PC-9 (cell line): Measurements from ENCODE around the gene ALKBH5. TPM values are rescaled to one million over a fixed set of nuclear protein-coding genes. Genes with fewer than 3 reads are reported as not detected.

Experiments used
- BruUV-seq: library from RNA; stranded (reverse); fragments of 400-500 nt; replicated peaks from 2 replicates; lab custom pipeline; 2021; lab: Mats Ljungman, UMichigan
- CTCF ChIA-PET: fragments of 300-600 bp; sonication (Branson Sonifier 250); formaldehyde crosslinking; loops from one replicate; lab custom pipeline; 2022; ENCODE audit warnings: antibody characterized with exemption; lab: Charles Lee
- POLR2A ChIA-PET: fragments of 300-600 bp; sonication (Branson Sonifier 250); formaldehyde crosslinking; loops from one replicate; lab custom pipeline; 2022; ENCODE audit warnings: antibody characterized with exemption; ENCODE audit not compliant: unreplicated experiment; lab: Charles Lee
- DNase-seq, 2 experiments: peaks; one replicate each; pipeline versions ENCODE4 v3.0.0 to v3.0.0-alpha.2; 2015 to 2022; ENCODE audit warnings: mixed read lengths in 1 of 2
- H2AFZ ChIP-seq: fragments of 200-600 bp; sonication (generic); 2 replicates; pipeline ENCODE4 v1.8.1; 2017; ENCODE audit warnings: antibody characterized with exemption
- H3F3A ChIP-seq: fragments of 200-600 bp; sonication (generic); 2 replicates; pipeline ENCODE4 v1.8.1; 2017; ENCODE audit warnings: antibody characterized with exemption, mild to moderate bottlenecking, low read depth; ENCODE audit not compliant: insufficient read depth
- H3K27ac ChIP-seq: fragments of 200-600 bp; sonication (generic); 2 replicates; pipeline ENCODE4 v1.6.1; 2016; ENCODE audit warnings: mixed run types
- H3K27me3 ChIP-seq: fragments of 200-600 bp; sonication (generic); 2 replicates; pipeline ENCODE4 v1.6.1; 2016; ENCODE audit warnings: low read depth, mixed run types; ENCODE audit not compliant: insufficient read depth
- H3K36me3 ChIP-seq: fragments of 200-600 bp; sonication (generic); 2 replicates; pipeline ENCODE4 v1.6.1; 2016; ENCODE audit warnings: low read depth, mixed run types
- H3K4me1 ChIP-seq: fragments of 200-600 bp; sonication (generic); replicated peaks from 2 replicates; pipeline ENCODE4 v1.6.1; 2016; ENCODE audit warnings: mixed run types; ENCODE audit not compliant: insufficient read depth
- H3K4me2 ChIP-seq: fragments of 200-600 bp; sonication (generic); 2 replicates; pipeline ENCODE4 v1.6.1; 2017; ENCODE audit warnings: mixed run types
- H3K4me3 ChIP-seq: fragments of 200-600 bp; sonication (generic); 2 replicates; pipeline ENCODE4 v1.6.1; 2016; ENCODE audit warnings: mixed run types
- H3K79me2 ChIP-seq: fragments of 200-600 bp; sonication (generic); 2 replicates; pipeline ENCODE4 v1.6.1; 2017; ENCODE audit warnings: low read depth, mixed run types
- H3K9me2 ChIP-seq: fragments of 200-600 bp; sonication (generic); 2 replicates; pipeline ENCODE4 v1.8.1; 2017; ENCODE audit warnings: mild to moderate bottlenecking; ENCODE audit not compliant: insufficient read depth
- H3K9me3 ChIP-seq: fragments of 200-600 bp; sonication (generic); 2 replicates; pipeline ENCODE4 v1.8.1; 2016; ENCODE audit warnings: low read depth; ENCODE audit not compliant: insufficient read depth
- H4K20me1 ChIP-seq: fragments of 200-600 bp; sonication (generic); 2 replicates; pipeline ENCODE4 v1.8.1; 2017; ENCODE audit not compliant: insufficient read depth
- CTCF ChIP-seq: fragments of 200-600 bp; sonication (generic); conservative IDR thresholded peaks from 2 replicates; pipeline ENCODE4 v1.6.1; 2017; ENCODE audit warnings: mixed run types, antibody characterized with exemption, mild to moderate bottlenecking, moderate library complexity
- EZH2 ChIP-seq: fragments of 200-600 bp; sonication (generic); IDR thresholded peaks from 2 replicates; pipeline ENCODE4 v1.8.0; 2017; ENCODE audit warnings: antibody characterized with exemption, low read depth
- intact Hi-C: fragments of 100-400 bp; cut with micrococcal nuclease; formaldehyde crosslinking; loops from one replicate; pipeline ENCODE4 v1.10.0; 2022; ENCODE audit not compliant: unreplicated experiment
- total RNA-seq: library from RNA; stranded (reverse); gene quantifications from 2 replicates; pipeline ENCODE4 v1.2.3, GENCODE V29; 2021

ALKBH5 gene
- total RNA-seq, 1 experiment from 2014 or later: 117 TPM

GRCh38 chr17:18238299-18238698 lies 54.7 kb downstream of the ALKBH5 start:
- H3K4me2 ChIP-seq: no peak overlapping the region
- BruUV-seq: no TSS peak
- no peaks in the 10 kb centered on the region for H3K27me3 ChIP-seq
- no peak overlapping the region for H3K4me3 ChIP-seq
- no peaks in the 10 kb centered on the region for H4K20me1 ChIP-seq
- POLR2A ChIA-PET: no interaction called here
- no peaks in the 10 kb centered on the region for H3K9me3 ChIP-seq
- H3K27ac ChIP-seq: no peak overlapping the region
- peaks cover 9% of the 10 kb centered on the region; the same call in 1 of the 2 replicates for H3F3A ChIP-seq
- H3K4me1 ChIP-seq: peaks cover 17% of the 10 kb centered on the region
- TF ChIP-seq CTCF (no peak), EZH2 (no peak)
- H3K36me3 ChIP-seq: no peaks in the 10 kb centered on the region
- no peaks in the 10 kb centered on the region for H3K9me2 ChIP-seq
- CTCF ChIA-PET: no interaction called here
- intact Hi-C loops: no loop called here
- no peaks in the 10 kb centered on the region for H3K79me2 ChIP-seq
- no peak for DNase-seq
- H2AFZ ChIP-seq: no peak overlapping the region

GRCh38 chr17:18240449-18240848 lies 56.8 kb downstream of the ALKBH5 start:
- TF ChIP-seq EZH2 (no peak), CTCF (no peak)
- DNase-seq: no peak
- no peak overlapping the region for H3K4me2 ChIP-seq
- no peaks in the 10 kb centered on the region for H3K27me3 ChIP-seq
- intact Hi-C loops: no loop called here
- ChIA-PET CTCF (no interaction called here), POLR2A (interaction anchor here (0.6 kb wide), 1 partner anchor 137 kb away, joined by 3 read pairs; the partner anchor contains the start of gene EVPLL)
- H2AFZ ChIP-seq: no peak overlapping the region
- H3K9me2 ChIP-seq: no peaks in the 10 kb centered on the region
- peaks cover 7% of the 10 kb centered on the region; the same call in 1 of the 2 replicates for H3K36me3 ChIP-seq
- H3K79me2 ChIP-seq: no peaks in the 10 kb centered on the region
- H3K4me1 ChIP-seq: peaks cover 10% of the 10 kb centered on the region
- no peaks in the 10 kb centered on the region for H3K9me3 ChIP-seq
- H3F3A ChIP-seq: peaks cover 22% of the 10 kb centered on the region; the same call in 1 of the 2 replicates
- H4K20me1 ChIP-seq: no peaks in the 10 kb centered on the region; the same call in none of the 2 replicates
- no TSS peak for BruUV-seq
- no peak overlapping the region for H3K4me3 ChIP-seq
- H3K27ac ChIP-seq: no peak overlapping the region

- Histone ChIP-seq H3K36me3 (peaks cover 16% of the 10 kb centered on the region), H3K4me2 (no peak overlapping the region), H3K79me2 (no peaks in the 10 kb centered on the region), H3K4me1 (0 out of 2 replicates have a peak, but pooled peaks cover under 1% of the 10 kb centered on the region), H3K27ac (no peak overlapping the region), H3K9me2 (no peaks in the 10 kb centered on the region), H3K9me3 (no peaks in the 10 kb centered on the region), H3K4me3 (no peak overlapping the region), H3K27me3 (no peaks in the 10 kb centered on the region), H4K20me1 (peaks cover under 1% of the 10 kb centered on the region), H2AFZ (no peak overlapping the region), H3F3A (peaks cover 23% of the 10 kb centered on the region; the same call in 1 of the 2 replicates)
- DNase-seq: no peak
- no TSS peak for BruUV-seq
- TF ChIP-seq CTCF: no peak
- TF ChIP-seq EZH2: no peak
- intact Hi-C loops: no loop called here
- POLR2A ChIA-PET: no interaction called here
- CTCF ChIA-PET: no interaction called here
Observed at GRCh38 chr17:18241229-18241871, 57.7 kb downstream of the ALKBH5 start.
